NCI-H2227 treated with DMSO at 0.1 percent for 48 hours (cell line): ENCODE data around the gene LRMDA.

Experiments used
- DNase-seq: peaks from one replicate; lab custom pipeline; 2025; lab: John Stamatoyannopoulos, UW

The LRMDA gene

GRCh38 chr10:75836064-75836463, 404.6 kb downstream of the LRMDA start:
- no peak for DNase-seq

- no peak for DNase-seq
Observed at GRCh38 chr10:75838486-75838885, 407.1 kb downstream of the LRMDA start.

GRCh38 chr10:75839020-75839419, 407.6 kb downstream of the LRMDA start:
- no peak for DNase-seq

- no peak for DNase-seq
Observed at GRCh38 chr10:75841266-75841665, 409.8 kb downstream of the LRMDA start.

- no peak for DNase-seq
Observed at GRCh38 chr10:75845176-75845947, 413.9 kb downstream of the LRMDA start.

- DNase-seq, result no peak
Observed at GRCh38 chr10:75847477-75847876, 416.1 kb downstream of the LRMDA start.

- no peak for DNase-seq
Observed at GRCh38 chr10:75851580-75852345, 420.3 kb downstream of the LRMDA start.

GRCh38 chr10:75852851-75853484, 421.5 kb downstream of the LRMDA start:
- no peak for DNase-seq

- no peak for DNase-seq
Observed at GRCh38 chr10:75857269-75857846, 425.9 kb downstream of the LRMDA start.

- no peak for DNase-seq
Observed at GRCh38 chr10:75857896-75858295, 426.5 kb downstream of the LRMDA start.

- DNase-seq, result no peak
Observed at GRCh38 chr10:75858339-75858738, 426.9 kb downstream of the LRMDA start.

- DNase-seq, result no peak
Observed at GRCh38 chr10:75859141-75859540, 427.7 kb downstream of the LRMDA start.

- no peak for DNase-seq
Observed at GRCh38 chr10:75860009-75860408, 428.6 kb downstream of the LRMDA start.

GRCh38 chr10:75861582-75861981, 430.2 kb downstream of the LRMDA start:
- DNase-seq, result no peak

- DNase-seq, result no peak
Observed at GRCh38 chr10:75862935-75863334, 431.5 kb downstream of the LRMDA start.

- DNase-seq, result no peak
Observed at GRCh38 chr10:75864717-75865116, 433.3 kb downstream of the LRMDA start.

GRCh38 chr10:75865413-75866299, 434.2 kb downstream of the LRMDA start:
- DNase-seq, result no peak

- no peak for DNase-seq
Observed at GRCh38 chr10:75866300-75866625, 434.8 kb downstream of the LRMDA start.

- DNase-seq, result no peak
Observed at GRCh38 chr10:75866731-75867130, 435.3 kb downstream of the LRMDA start.

- DNase-seq, result no peak
Observed at GRCh38 chr10:75868574-75868973, 437.1 kb downstream of the LRMDA start.

GRCh38 chr10:75870039-75870645, 438.7 kb downstream of the LRMDA start:
- DNase-seq, result no peak
